ENCODE results near the gene LRP1. TPM values are rescaled to one million over a fixed set of nuclear protein-coding genes. Genes with fewer than 3 reads are reported as not detected.

Gene LRP1
- polyA plus RNA-seq, 1 experiment: 117 TPM

DNA sequence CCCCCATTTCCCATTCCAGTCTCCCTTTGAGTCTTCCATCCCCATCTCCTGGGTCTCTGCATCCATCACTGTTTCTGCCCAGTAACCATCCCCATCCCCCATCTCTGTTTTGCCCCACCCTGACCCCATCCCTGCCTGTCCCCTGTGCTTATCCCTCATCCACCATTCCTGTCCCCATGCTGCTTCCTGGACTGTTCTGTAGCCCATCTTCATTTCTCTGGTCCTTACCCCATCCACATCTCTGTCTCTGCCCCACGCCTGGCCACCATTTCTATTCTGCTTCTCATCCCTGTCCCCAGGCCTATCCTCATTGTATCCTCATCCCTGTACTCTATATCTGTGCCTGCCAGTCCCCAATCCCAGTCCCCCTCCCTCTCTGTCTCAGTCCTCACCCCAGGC, 92.5 kb downstream of the LRP1 start:
- Histone ChIP-seq H3K36me3 (ENCODE audit: control insufficient read depth, insufficient read depth, low read length) (no peaks in the 10 kb centered on the region), H3K4me3 (ENCODE audit: low read depth, low read length) (no peak overlapping the region), H3K27me3 (ENCODE audit: control insufficient read depth, insufficient read depth, low read length) (peaks cover 15% of the 10 kb centered on the region)
- TF ChIP-seq, protein P1, sequence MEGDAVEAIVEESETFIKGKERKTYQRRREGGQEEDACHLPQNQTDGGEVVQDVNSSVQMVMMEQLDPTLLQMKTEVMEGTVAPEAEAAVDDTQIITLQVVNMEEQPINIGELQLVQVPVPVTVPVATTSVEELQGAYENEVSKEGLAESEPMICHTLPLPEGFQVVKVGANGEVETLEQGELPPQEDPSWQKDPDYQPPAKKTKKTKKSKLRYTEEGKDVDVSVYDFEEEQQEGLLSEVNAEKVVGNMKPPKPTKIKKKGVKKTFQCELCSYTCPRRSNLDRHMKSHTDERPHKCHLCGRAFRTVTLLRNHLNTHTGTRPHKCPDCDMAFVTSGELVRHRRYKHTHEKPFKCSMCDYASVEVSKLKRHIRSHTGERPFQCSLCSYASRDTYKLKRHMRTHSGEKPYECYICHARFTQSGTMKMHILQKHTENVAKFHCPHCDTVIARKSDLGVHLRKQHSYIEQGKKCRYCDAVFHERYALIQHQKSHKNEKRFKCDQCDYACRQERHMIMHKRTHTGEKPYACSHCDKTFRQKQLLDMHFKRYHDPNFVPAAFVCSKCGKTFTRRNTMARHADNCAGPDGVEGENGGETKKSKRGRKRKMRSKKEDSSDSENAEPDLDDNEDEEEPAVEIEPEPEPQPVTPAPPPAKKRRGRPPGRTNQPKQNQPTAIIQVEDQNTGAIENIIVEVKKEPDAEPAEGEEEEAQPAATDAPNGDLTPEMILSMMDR (IDR thresholded peaks at IDR 0.05; ENCODE audit: insufficient read depth, low read depth, low read length): no peak
- ChIA-PET CTCF (no interaction called here), POLR2A (no interaction called here)
- no peak for DNase-seq (ENCODE audit: low read depth)

DNA sequence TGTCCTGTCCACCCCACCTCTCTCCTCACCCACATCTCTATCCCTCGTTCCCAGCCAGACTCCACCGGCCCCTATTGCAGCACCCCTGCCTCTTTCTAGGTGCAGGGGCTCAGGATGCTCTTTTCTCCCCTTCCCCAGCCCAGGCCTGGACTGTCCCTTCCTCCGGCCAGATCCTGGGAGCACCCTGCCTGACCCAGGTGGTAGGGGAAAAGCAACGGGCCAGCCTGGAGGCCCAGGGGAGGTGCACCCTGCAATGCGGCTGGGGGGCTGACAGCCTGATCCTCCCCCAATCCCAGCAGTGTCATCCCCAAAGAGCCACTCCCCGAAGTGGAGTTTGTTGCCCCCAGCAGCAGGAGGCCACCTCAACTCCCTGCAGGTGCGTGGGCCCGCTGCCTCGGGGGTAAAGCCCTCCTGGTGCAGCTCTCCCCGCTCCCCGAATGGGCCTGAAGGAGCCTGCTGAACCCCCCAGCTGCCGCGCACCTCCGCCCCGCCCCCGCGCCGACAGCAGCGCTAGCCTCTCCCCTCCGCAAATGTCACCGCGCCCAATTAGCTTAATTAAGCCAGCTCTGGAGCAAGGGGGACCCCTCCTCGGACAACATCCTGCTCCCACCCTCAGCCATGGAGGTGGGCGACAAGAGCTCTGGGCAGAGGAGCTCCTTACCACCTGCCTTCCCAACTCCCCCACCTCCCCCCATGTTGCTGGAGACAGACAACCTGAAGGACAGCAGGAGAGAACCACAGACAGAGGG, 93.1 kb downstream of the LRP1 start:
- POLR2A ChIA-PET: interaction anchor here (0.5 kb wide), 1 partner anchor 93 kb away, joined by 4 read pairs; the partner anchor contains the start of gene LRP1

DNA sequence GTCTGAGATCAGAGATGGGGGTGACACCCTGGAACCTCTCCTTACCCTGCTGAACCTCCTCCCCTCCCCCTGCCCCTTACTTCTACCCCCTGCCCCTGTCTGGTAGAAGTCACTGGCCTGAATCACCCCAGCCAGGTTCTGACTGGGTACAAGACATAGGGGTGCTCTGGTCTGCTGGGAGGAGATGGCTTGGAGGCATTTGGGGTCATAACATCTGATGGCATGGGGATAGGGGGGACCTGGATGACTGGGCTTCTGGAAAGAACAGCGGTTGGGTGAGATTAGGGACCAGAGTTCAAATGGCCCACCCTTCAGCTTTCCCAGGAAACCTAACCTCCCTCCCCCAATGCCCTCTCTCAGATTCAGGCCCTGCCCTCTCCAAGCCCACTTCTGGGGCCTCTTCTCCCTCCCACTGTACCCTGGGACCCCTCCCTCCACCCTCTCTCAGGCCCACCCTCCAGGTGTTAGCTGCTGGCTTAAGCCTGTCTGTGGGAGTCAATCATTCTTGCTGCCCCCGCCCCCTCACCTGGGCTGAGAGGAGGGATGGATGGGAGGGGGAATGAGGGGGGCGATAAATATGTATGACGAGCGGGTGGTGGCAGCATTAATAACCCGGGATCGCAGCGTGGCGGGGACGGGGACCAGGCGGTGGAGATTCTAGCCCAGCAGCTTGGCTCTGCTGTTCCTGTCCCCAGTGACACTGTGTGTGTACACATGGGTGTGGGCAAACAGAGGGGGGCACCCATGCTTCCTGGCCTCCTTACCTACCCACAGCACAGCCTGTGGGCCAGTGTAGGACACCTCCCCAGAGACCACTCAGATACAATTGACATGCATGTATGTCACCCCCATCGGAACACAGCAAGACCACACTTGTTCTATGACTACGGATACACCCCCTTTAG, 94.3 kb downstream of the LRP1 start:
- H3K36me3 ChIP-seq (ENCODE audit: control insufficient read depth, insufficient read depth, low read length): no peaks in the 10 kb centered on the region
- H3K27me3 ChIP-seq (ENCODE audit: control insufficient read depth, insufficient read depth, low read length): peaks cover 14% of the 10 kb centered on the region
- TF ChIP-seq, protein P1 (IDR thresholded peaks at IDR 0.05; ENCODE audit: insufficient read depth, low read depth, low read length): no peak
- ChIA-PET POLR2A (interaction anchor here (0.5 kb wide), 1 partner anchor 95 kb away, joined by 4 read pairs; the partner anchor contains the start of gene LRP1), CTCF (interaction anchor here (0.7 to 12.2 kb wide), 3 partner anchors 8 to 235 kb away, joined by 3 to 235 read pairs (median 22); a partner anchor contains a TSS)
- DNase-seq (ENCODE audit: low read depth): no peak
- no peak overlapping the region for H3K4me3 ChIP-seq (ENCODE audit: low read depth, low read length)

More for the DNA sequence above, 93.1 kb downstream of the LRP1 start:
- no peak for DNase-seq (ENCODE audit: low read depth)
- Histone ChIP-seq H3K36me3 (ENCODE audit: control insufficient read depth, insufficient read depth, low read length) (no peaks in the 10 kb centered on the region), H3K4me3 (ENCODE audit: low read depth, low read length) (no peak overlapping the region), H3K27me3 (ENCODE audit: control insufficient read depth, insufficient read depth, low read length) (peaks cover 15% of the 10 kb centered on the region)
- CTCF ChIA-PET: no interaction called here
- TF ChIP-seq, protein P1 (IDR thresholded peaks at IDR 0.05; ENCODE audit: insufficient read depth, low read depth, low read length): no peak

DNA sequence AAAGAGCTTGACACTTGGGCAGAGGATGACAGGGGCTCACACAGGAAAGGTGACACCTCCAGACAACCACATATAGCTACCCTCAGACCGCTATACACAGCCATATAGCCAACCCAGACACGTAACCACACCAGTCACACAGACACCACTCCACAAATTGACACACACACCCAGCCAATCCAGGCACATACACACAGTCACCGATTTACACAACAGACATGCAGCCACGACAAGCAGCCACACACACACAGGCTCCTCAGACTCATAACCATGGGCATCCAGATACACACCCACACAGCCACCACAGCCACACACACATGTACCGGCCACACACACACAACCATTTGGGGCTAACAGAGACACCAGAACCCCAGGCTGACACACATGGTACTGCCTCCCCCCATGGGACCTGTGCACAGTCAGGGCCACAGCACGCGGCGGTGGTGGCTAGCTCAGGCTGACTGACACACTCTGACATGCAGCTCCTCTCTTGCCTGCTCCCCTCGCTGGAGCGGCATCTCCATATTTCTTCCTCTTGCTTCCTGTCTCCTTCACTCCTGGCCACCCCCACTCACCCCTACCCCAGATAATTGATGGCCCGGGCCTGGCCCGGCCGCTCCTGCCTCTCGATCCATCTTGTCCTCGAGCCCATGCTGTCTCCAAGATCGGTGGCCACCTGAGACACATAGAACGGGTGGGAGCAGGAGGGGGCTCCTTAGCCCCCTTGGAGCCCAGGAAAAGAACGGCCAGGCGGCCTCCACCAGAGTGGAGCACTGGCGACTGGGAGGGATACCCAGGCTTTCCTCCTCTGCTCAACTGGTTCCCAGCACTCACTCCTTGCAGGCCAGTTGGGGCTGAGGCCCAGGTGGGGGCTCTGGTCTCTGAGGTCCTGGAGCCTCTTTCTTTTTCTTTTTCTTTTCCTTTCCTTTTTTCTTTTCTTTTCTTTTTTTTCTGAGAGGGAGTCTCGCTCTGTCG, 95.2 kb downstream of the LRP1 start:
- no peaks in the 10 kb centered on the region for H3K36me3 ChIP-seq (ENCODE audit: control insufficient read depth, insufficient read depth, low read length)
- TF ChIP-seq, protein P1 (IDR thresholded peaks at IDR 0.05; ENCODE audit: insufficient read depth, low read depth, low read length): no peak
- no peak for DNase-seq (ENCODE audit: low read depth)
- no peak overlapping the region for H3K4me3 ChIP-seq (ENCODE audit: low read depth, low read length)
- H3K27me3 ChIP-seq (ENCODE audit: control insufficient read depth, insufficient read depth, low read length): peaks cover 11% of the 10 kb centered on the region
- ChIA-PET POLR2A (no interaction called here), CTCF (interaction anchor here (3.1 to 12.2 kb wide), 2 partner anchors 9 to 18 kb away, joined by 22 to 235 read pairs; a partner anchor contains a TSS)
